ENCODE measurements around the gene ABHD8.

Gene ABHD8

GRCh38 chr19:17323964-17324332 lies 20.7 kb upstream of the ABHD8 start:
- DNase-seq (ENCODE audit: low read depth, low spot score): no peak
- no peak overlapping the region for H3K4me3 ChIP-seq (ENCODE audit: low read length)

DNA sequence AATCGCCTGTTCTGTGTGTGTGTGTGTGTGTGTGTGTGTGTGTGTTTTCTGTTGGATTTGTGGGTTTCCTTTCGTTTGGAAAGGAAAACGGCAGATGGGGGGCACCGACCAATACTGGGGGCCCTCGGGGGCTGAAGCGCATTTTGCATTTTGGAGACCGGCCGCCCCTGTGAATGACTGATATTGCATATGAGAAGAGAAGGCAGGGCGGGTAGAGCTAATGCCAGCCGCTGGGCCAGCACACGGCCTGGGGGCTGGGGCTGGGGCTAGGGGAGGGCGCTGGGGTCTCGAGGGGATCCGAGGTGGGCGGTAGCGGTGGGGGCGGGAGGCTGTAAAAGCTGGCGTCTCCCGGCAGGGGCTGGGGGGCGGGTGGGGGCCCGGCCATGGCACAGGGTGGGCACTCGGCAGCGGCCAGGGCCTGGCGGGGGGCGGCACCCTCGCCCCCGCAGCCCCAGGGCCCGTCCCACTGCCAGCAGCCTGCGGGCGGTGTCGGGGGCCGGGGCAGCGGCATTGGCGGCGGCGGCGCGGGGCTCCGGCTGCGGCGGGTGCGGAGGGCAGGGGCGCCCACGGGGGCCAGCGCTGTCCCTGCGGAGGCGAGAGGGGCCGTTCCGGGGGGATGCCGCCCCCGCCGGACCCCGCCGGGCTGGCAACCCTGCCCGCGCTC lies 20.2 kb upstream of the ABHD8 start:
- H3K4me3 ChIP-seq (ENCODE audit: low read length): no peak overlapping the region
- DNase-seq (ENCODE audit: low read depth, low spot score): no peak

DNA sequence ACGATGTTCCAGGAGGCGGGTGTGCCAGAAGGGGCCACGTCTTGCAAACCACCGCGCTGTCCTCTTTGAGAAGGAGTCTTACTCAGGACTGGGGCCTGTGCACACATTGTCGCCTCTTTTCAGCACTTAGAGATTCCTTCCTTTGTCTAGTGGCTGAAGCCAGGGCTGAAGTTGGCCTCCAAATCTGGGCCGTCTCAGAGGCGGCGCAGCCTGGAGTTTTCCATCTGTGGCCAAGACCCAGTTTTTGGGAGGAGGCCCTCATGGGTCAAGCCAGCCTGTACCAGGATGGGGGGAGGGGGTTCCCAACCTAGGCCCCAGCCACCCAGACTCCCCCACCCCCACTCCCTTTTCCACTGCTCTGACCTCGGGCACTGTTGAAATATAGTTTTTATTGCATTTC lies 19.6 kb upstream of the ABHD8 start:
- DNase-seq (ENCODE audit: low read depth, low spot score): no peak
- H3K4me3 ChIP-seq (ENCODE audit: low read length): no peak overlapping the region

GRCh38 chr19:17321655-17322489 lies 18.6 kb upstream of the ABHD8 start:
- no peak overlapping the region for H3K4me3 ChIP-seq (ENCODE audit: low read length)

DNA sequence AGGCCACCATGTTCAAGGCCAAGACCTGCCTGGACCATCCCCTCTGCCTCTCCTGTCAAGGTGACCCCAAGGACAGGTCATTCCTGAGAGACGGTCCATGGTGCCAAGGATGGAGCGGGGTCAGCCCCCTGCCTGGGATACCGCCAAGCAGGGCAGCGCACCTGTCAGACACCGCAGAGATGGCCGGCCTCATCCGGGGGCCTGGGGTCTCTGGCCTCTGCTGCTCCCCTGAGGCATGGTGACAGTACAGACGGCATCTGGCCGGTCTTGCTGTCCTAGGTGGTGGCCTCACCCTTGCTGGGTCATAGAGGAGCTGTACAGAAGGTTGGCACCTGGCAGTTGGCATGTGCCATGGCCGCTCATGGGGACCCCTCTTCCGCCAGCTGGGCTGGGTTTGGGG lies 17.2 kb upstream of the ABHD8 start:
- H3K4me3 ChIP-seq (ENCODE audit: low read length): no peak overlapping the region

More at GRCh38 chr19:17321655-17322489, 18.6 kb upstream of the ABHD8 start:
- DNase-seq (ENCODE audit: low read depth, low spot score): no peak

DNA sequence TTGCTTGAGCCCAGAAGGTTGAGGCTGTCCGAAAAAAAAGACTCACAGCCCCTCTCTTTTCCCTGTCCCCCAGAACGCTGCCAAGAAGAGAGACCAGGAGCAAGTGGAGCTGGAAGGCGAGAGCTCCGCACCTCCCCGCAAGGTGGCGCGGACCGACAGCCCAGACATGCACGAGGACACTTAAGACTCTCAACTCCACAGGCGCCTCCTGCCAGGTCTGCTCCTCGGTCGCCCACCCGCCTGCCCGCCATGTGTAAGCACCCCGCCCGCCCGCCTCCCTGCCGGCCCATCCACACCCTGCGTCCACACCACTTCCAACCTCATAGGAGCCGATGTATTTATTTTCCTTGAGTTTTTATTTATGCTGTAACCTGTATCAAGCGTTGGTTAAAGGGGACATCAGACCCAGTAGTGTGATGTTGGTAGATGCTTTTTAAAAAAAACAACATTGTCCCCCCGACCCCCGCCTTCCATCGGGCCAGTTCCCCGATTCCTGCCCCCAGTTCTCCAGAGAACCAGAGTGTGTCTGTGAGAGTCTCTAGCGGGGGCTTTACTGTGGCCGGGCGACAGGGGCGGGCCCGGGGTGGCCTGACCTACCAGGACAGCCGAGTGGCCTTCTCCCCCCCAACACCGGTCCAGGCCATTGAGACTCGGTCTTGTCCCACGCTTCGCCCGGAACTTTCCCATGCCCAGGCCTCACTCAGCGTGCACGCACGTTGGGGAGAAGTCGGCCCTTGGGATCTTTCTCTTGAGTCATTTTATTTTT lies 16.4 kb upstream of the ABHD8 start:
- no peak overlapping the region for H3K4me3 ChIP-seq (ENCODE audit: low read length)
- no peak for DNase-seq (ENCODE audit: low read depth, low spot score)

More for the DNA sequence above, 17.2 kb upstream of the ABHD8 start:
- no peak for DNase-seq (ENCODE audit: low read depth, low spot score)

DNA sequence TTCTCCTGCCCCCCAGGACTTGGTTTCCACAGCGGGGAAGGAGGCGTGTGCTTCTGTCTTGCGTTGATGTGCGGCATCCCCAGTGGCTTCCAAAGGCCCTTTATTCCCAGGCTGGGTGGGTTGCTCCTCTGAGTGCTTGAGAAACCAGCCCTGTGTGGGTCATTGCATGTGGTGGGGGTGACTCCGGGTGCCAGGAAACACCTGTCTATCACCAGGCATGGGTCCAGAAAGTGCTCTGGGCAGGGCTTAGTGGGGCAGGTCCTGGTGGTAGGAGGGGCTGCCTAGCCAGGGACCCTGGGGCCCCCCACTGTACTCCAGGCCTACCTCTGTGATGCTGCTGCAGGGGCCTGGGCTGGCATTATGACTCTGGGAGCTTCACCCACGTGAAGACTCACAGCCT lies 15.7 kb upstream of the ABHD8 start:
- no peak overlapping the region for H3K4me3 ChIP-seq (ENCODE audit: low read length)
- DNase-seq (ENCODE audit: low read depth, low spot score): no peak

DNA sequence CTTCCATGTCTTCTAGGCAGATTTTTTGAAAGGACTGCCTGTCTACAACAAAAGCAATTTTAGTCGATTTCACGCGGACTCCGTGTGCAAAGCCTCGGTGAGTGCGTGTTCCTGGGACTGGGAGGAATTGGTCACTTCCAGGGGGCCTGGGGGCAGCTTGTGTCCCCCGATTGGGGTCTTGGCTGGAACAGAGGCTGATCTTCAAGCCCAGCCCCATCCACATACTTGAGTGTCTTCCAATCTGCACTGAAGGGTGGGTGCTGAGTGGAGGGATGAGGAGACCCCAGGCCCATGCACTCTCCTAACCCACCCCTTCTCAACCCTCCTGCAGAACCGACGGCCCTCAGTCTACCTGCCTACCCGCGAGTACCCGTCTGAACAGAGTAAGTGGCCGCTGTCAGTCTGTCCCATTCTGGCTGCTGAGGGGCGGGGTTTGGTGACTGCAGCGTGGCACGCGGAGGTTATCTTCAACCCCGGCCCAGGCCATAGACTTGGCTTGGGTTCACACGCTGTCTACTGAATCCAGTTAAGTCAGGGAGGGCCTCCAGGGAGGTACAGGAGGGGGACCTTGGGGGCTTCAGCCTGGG lies 10.9 kb upstream of the ABHD8 start:
- DNase-seq (ENCODE audit: low read depth, low spot score): no peak
- H3K4me3 ChIP-seq (ENCODE audit: low read length): no peak overlapping the region

DNA sequence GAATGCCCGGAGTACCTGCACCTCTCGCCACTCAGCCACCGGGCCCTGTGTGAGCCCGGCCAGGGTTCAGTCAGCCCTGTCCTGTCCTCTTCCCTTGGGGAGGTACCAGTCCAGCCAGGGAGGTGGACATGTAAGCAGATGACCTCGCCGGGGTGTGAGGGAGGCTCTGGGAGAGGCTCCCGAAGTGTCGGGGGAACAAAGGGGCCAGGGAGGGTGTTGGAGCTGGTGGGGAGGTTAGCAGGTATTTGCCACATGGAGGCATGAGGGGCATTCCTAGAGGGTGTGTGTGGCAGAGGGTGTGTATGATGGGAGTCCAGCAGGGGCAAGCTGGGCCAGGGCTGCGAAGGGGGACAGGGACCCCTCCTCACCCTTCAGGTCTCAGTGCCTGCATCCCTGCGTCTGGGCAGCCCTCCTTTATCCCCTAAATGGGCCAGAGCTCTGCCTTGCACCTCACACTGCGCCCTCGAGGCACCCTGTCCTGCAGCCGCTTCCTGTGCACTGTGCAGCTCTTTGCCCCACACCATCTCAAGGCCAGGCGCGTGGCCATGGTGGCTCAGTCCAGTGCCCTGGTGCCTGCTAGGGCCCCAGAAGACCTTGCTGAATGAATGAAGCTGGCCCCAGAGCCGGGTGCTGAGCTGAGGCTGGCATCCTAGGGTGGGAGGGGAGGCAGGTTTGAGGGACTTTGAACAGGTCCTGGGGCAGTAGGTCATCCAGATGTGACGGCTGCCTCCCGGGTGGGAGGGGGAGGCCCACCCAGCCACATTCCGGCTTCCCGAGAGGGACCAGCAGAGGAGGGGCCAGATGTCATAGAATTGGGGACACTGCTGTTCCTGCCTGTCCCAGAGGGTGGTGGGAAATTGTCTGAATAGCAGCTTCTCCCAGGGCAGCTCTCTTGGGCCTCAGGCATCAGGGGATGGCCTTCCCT lies 9.2 kb upstream of the ABHD8 start:
- no peak for DNase-seq (ENCODE audit: low read depth, low spot score)
- H3K4me3 ChIP-seq (ENCODE audit: low read length): no peak overlapping the region

DNA sequence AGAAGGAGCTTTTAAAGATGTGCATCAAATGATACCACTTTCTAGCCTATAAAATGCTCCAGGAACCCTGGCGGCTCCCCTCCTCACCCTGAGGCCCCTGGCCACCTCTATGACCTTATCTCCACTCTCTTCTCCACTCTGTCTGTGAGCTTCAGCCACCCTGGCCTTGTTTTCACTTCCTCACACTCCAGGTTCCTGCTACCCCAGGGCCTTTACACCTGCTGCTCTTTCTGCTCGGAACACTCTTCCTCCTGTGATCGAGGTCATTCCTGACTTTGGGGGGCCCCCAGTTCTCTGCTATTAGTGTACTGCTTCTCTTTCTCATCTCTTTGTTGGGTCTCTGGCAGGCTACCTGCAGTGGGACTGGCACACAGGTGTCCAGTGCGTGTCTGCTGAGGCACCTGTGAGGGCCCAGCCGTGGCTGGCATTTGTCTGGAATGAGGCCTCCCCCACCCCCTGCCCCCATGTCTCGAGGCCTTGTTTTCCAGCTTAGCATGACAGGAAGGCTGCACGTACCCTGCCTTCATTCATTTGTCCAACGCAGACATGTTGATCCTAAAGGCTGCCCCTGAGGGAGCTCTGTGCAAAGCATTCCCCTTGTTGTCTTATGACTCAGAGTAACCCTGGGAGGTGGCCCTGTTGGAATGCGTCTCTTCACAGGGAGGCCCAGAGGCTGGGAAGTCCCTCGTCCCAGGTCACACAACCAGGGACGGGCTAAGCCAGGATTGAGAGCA lies 8.4 kb upstream of the ABHD8 start:
- no peak overlapping the region for H3K4me3 ChIP-seq (ENCODE audit: low read length)
- DNase-seq (ENCODE audit: low read depth, low spot score): no peak

DNA sequence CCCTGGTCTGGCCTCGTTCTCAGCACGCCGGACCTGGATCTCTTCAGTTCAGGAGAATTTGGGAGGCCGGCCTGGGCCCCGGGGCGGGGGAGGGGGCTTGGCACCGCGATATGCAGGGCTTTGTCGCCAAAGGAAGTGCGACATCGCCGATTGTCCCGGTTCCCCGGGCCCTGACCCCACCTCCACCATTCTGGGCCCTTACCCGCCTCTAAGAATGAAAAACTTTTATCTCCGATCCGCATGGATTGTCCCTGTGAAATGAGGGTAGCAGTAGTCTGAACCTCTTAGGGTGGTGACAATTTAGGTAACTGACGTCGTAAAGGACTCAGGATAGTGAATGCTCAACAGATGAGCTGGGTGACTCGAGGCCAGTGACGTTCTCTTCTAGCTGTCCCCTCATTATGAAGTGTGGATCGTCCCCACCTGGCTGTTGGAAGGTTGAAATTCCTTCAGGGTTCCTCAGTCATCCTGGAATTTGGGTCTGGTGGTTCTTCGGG lies 6.8 kb upstream of the ABHD8 start:
- DNase-seq (ENCODE audit: low read depth, low spot score): no peak
- peak overlapping the region; percentile 88 for H3K4me3 ChIP-seq (ENCODE audit: low read length)

DNA sequence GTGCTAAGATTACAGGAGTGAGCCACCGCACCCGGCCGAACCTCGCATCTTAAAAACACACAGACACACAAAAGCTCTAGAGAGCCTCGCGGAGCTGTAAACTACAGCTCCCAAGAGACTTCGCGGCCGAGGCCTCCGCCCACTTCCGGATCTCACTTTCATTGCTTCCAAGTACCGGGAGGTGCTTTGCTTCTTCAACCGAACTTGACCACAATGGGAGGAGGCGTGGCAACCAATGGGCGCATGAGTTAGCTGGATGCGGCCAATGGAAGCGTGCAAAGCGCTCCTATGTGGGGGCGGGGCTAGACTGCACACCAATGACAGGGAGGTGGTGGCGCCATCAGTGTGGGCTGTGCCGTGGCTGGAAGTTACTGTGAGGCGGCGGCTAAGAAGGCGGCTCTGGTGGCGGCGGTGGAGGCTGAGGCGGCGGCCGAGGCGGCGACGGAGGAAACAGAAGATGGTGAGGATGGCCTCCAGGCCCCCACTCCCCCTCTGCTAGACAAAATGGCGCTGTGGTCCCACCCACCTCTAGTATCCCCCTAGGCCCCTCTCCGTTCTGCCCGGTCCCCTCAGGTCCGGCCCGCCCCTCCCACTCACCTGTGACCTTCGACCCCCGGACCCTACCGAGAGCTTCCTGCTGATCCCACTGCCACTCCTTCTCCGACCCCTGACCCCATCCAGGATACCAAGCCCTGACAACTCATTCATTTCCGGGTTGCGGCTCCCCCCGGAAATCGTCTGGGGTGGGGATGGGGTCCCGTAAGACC lies 6.2 kb upstream of the ABHD8 start, which contains the start of gene DDA1:
DDA1 (plus strand) TSS at position 366 of the 767 bp plus-strand sequence; CDS start at position 458, 92 bp downstream.
- H3K4me3 ChIP-seq (ENCODE audit: low read length): peak within 1 kb of the TSS; percentile 88
- DNase-seq (ENCODE audit: low read depth, low spot score): peak; percentile 100

GRCh38 chr19:17307876-17308377 lies 4.7 kb upstream of the ABHD8 start:
- DNase-seq (ENCODE audit: low read depth, low spot score): no peak
- no peak overlapping the region for H3K4me3 ChIP-seq (ENCODE audit: low read length)

DNA sequence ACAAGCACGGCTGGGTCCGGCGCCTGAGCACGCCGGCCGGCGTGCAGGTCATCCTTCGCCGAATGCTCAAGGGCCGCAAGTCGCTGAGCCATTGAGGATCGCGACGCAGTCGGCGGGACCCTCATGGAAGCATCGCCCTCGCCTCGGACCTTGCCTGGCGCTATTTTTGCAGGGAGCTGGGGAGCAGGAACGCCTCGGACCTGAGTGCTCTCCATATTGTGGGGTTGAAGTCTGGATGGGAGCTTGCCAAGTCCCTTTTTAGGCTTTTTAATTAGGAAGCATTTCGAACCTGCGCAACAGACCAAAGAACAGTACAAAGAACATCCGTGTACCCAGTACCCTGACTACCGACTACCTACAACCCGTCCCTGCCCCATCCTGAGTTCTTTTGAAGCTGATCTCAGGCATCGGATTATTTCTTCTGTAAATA lies 3.1 kb upstream of the ABHD8 start:
- H3K4me3 ChIP-seq (ENCODE audit: low read length): peak overlapping the region; percentile 89
- no peak for DNase-seq (ENCODE audit: low read depth, low spot score)

DNA sequence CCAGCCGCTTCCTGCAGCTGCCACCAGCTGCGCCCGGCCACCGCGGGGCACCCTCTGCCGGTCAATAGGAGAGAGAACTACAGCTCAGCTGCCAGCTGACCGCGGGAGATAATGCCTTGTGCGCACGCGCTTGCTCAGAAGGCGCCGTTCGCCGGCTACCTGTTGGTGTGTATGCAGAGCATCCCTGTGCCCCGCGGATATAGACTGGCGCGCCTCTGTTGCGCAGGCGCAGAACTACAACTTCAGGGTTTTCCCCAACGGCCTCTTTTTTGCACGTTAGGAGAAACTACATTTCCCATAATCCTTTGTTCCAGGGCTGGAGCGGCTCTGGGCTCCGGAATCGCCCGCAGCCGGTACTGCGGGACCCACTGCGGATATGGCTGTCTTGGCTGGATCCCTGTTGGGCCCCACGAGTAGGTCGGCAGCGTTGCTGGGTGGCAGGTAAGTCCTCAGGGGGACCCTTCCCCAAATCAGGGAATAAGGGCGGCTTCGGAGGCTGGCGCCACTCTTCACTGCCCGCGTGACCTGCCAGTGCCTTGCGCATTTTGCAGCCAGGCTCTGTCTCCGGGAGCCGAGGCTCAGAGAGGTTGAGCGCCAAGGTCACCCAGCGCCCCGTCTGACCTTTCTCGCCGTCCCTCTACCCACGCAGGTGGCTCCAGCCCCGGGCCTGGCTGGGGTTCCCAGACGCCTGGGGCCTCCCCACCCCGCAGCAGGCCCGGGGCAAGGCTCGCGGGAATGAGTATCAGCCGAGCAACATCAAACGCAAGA lies 2.5 kb upstream of the ABHD8 start, which contains the start of gene MRPL34:
MRPL34 (plus strand) TSS at position 356 of the 768 bp plus-strand sequence; CDS start at position 377, 21 bp downstream.
- H3K4me3 ChIP-seq (ENCODE audit: low read length): peak within 1 kb of the TSS; percentile 89
- peak; percentile 99 for DNase-seq (ENCODE audit: low read depth, low spot score)

- H3K4me3 ChIP-seq (ENCODE audit: low read length): peak overlapping the region; percentile 89
- DNase-seq (ENCODE audit: low read depth, low spot score): no peak
Measured at GRCh38 chr19:17305216-17305516, 1.9 kb upstream of the ABHD8 start.

Data from Jurkat, Clone E6-1 (cell line).